ENCODE measurements around the gene VSTM2B.

The VSTM2B gene

GRCh38 chr19:29529646-29530539 lies 4.1 kb downstream of the VSTM2B start:
- DNase-seq (ENCODE audit: insufficient read length, low spot score) (no peak), FAIRE-seq (no peak)

DNA sequence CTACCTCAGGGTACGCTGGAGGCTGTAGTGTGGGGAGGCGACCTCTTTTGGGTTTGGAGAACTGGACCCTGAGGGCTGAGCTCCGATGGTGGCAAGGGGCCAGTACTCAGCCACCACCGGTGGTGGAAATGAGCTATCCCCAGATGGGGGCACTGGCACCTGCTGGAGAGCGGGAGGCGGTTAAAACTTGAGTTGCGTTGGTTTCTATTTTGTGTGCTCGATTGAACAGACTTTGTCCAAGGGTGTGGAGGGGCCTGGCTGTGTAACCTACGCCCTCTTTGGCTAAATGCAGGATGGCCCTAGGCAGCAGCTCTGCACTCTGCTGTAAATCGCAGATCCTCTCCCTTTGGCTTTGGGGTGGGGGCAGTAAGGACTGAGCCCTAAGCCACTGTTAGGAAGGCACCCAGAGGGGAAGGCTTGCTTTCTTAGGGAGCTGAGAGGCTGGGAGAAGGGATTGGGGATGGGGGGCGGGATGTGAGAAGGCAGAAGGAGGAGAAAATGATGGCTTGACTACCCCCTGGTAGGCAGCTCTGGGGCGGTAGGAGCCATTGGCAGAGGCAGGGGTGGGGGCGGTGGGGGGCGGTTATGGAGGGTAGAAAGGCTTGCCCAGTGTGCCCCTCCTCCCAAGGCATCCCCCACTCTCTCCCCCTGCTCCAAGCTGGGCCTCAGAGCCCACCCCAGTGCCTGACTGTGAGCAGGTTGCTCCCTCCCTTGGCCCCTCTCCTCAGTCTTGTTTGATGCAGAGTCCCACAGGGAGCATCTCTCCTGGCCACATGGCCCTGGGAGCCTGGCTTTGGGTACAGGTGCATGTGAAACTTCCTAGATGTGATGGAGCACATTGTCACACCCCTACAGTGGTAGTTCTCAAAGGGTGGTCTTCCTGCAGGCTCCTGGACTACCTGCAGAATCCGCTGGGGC lies 5.0 kb downstream of the VSTM2B start:
- FAIRE-seq (no peak), DNase-seq (ENCODE audit: insufficient read length, low spot score) (no peak)

GRCh38 chr19:29531458-29532025 lies 5.7 kb downstream of the VSTM2B start:
- FAIRE-seq (no peak), DNase-seq (ENCODE audit: insufficient read length, low spot score) (no peak)

DNA sequence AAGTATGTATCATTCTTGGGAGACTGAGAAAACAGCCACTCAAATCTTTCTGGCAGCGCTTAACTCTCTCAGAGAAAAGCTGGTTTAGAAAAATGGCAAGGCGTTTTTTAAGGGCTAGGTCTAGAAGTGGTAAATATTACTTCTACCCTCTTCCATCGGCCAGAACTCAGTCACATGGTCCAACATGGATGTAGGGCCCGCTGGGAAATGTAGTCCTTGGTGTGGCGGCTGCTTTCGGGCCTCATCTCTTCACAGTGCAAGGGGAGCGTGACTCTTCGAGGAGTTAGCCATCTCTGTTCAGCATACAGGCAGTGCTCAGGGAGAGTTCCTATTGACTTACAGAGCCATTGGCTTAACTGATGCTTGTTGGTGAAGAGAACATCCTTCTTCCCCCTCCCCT lies 6.3 kb downstream of the VSTM2B start:
- FAIRE-seq (no peak), DNase-seq (ENCODE audit: insufficient read length, low spot score) (no peak)

- FAIRE-seq, result no peak
Measured at GRCh38 chr19:29532956-29533355, 7.2 kb downstream of the VSTM2B start.

GRCh38 chr19:29533578-29534544 lies 8.1 kb downstream of the VSTM2B start:
- DNase-seq (ENCODE audit: insufficient read length, low spot score) (no peak), FAIRE-seq (no peak)

More at GRCh38 chr19:29532956-29533355, 7.2 kb downstream of the VSTM2B start:
- DNase-seq (ENCODE audit: insufficient read length, low spot score), result no peak

DNA sequence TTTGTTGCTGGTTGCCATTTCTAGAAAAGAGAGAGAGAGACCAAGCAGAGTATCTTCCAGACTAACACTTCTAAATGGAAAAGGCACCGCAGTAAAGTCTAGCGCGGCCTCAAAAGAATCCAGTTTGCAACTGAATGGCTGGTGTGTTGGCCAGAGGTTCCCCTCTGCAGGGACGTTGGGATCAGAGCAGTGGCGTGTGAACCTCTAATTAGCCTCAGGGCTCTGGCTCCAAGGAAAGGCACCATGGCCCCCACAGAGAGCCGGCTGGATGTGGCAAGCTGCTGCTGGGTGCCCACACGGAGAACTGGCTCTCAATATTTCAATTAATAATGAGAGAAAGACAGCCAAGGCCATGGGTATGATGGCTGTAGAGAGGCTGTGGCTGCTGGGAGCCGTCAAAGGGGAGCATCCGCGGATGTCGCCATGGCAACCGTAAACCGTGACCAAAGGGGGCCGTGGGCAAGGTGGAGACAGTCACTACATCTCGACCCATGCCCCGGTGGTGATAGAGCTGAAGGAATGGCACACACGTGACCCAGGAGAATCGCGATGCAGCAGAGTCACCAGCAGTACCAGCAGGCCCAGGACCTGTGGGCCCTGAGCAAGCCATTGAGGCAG lies 9.5 kb downstream of the VSTM2B start:
- DNase-seq (ENCODE audit: insufficient read length, low spot score) (no peak), FAIRE-seq (no peak)

DNA sequence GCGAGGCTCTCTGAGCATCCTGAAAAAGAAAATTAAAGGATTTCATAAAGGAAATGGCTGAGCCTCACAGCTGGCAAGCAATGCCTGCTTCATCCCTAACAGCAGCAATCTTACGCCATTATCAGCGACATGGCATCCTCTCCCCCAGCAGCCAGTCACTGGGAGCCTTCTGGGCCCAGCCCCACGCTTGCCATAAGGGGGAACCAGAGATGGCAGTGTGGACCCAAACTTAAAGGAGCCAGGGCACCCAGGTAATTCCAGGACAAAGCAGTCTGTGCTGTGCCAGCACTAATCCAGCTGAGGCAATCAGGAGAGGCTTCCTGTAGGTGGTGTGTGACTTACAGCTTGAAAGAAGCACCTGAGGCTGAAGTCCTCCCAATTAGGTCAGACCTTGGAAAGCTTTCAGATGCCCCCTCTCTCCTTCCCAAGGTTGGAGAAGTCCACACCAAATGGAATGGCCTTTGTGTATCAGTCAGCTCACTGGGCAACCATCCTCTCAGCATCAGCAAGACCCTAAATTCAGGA lies 10.3 kb downstream of the VSTM2B start:
- DNase-seq (ENCODE audit: insufficient read length, low spot score) (no peak), FAIRE-seq (no peak)

GRCh38 chr19:29537181-29537580 lies 11.4 kb downstream of the VSTM2B start:
- FAIRE-seq, result no peak

DNA sequence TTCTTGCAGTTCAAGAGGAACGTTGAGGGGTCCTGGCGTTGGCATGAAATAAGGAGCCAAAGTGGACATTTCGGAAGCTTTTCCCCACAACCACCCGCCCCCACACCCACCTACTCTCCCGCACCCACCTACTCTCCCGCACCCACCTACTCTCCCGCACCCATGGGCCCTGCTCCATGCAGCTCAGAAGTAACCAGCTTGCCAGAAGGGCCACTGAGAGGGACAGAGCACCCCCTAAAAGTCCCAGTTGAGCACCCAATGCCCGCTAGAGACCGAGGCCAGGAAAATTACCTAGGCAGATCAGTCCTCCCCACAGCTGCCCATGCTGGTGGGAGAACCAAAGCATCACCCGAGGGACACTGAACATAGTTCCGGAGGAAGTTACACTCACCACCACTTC lies 11.8 kb downstream of the VSTM2B start:
- FAIRE-seq, result no peak
- DNase-seq (ENCODE audit: insufficient read length, low spot score), result no peak

More at GRCh38 chr19:29537181-29537580, 11.4 kb downstream of the VSTM2B start:
- DNase-seq (ENCODE audit: insufficient read length, low spot score), result no peak

- no peak for FAIRE-seq
- DNase-seq (ENCODE audit: insufficient read length, low spot score), result no peak
Measured at GRCh38 chr19:29538146-29538545, 12.4 kb downstream of the VSTM2B start.

GRCh38 chr19:29538651-29539050 lies 12.9 kb downstream of the VSTM2B start:
- no peak for FAIRE-seq
- DNase-seq (ENCODE audit: insufficient read length, low spot score), result no peak

DNA sequence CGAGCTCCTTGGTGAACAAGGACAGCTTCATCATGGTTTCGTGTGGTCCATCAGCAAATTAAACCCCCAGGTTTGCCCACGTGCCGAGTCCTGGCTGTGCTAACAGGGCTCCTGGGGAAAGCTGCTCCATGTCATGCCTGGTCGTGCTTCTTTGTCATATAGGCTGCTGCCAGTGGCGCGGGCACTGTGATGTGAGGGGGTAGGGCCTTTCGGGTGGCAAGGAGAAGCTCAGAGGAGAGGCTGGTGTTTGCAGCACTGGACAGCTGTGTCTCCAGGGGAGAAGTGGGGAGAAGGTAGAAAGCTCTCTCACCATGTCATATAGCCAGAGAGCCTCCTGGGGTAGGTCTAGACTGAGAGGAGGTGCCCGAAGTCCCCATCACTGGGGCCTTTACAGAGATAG lies 13.3 kb downstream of the VSTM2B start:
- DNase-seq (ENCODE audit: insufficient read length, low spot score) (no peak), FAIRE-seq (no peak)

DNA sequence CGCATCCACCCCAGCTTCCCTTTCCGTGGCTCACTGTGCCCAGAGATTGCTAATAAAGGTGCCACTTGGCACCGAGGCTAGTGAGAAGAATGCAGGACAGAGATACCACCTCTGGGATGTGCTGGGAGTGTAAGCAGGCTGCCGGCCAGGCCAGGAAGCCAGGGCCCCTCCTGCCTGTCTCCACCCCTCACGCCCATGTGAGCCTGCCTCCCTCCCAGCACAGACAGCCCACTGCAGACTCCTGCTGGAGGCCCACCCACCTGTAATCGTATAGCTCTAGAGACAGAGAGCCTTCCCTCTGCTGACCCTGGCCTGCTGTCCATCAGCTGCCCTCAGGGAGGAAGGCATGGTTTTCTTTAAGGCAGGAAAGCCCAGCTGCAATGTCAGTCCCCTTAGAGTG lies 13.9 kb downstream of the VSTM2B start:
- FAIRE-seq, result no peak
- DNase-seq (ENCODE audit: insufficient read length, low spot score), result no peak

- no peak for FAIRE-seq
Measured at GRCh38 chr19:29540114-29540513, 14.3 kb downstream of the VSTM2B start.

DNA sequence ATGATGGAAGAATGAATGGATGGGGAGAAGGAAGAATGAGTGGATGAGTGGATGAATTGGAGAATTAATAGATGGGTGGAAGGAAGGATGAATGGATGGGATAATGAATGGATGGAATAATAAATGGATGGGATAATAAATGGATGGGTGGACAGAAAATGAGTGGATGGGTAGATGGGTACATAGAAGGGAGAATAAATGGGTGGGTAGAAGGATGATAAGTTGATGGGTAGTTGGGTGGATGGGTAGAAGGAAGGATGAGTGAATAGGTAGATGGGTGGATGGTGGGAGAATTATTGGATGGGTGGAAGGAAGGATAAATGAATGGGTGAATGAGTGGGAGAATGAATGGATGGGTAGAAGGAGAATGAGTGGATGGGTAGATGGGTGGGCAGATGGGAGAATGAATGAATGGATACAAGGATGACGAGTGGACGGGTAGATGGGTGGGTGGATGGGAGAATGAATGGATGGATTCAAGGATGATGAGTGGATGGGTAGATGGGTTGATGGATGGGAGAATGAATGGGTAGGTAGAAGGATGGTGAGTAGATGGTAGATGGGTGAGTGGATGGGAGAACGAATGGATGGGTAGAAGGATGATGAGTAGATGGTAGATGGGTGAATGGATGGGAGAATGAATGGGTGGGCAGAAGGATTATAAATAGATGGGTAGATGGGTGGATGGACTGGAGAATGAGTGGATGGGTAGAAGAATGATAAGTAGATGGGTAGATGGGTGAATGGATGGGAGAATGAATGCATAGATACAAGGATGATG lies 15.9 kb downstream of the VSTM2B start:
- no peak for DNase-seq (ENCODE audit: insufficient read length, low spot score)
- FAIRE-seq, result no peak

More at GRCh38 chr19:29540114-29540513, 14.3 kb downstream of the VSTM2B start:
- DNase-seq (ENCODE audit: insufficient read length, low spot score), result no peak

- FAIRE-seq (no peak), DNase-seq (ENCODE audit: insufficient read length, low spot score) (no peak)
Measured at GRCh38 chr19:29542327-29542726, 16.5 kb downstream of the VSTM2B start.

GRCh38 chr19:29542776-29543175 lies 17.0 kb downstream of the VSTM2B start:
- DNase-seq (ENCODE audit: insufficient read length, low spot score) (no peak), FAIRE-seq (no peak)

DNA sequence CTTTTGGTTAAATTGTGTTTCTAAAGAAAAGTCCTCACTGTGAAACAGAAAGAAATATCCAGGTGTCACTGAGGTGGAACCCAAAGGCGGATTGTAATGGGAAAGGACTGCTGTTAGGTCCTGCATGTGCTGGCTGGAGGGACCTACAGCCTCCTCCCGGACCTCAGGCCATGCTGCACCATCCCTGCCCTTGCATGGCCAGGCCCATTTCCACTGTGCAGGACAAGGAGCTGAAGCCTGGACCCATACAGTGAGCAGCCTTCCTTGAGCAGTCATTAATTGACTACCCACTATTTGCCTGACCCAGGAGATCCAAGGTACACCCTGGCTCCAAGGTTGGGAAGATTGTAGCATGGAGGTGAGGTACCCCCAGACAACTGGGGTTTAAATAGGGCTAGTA lies 17.6 kb downstream of the VSTM2B start:
- DNase-seq (ENCODE audit: insufficient read length, low spot score) (no peak), FAIRE-seq (no peak)

All from HTR-8/SVneo (cell line).